ENCODE measurements around the gene PSMD13.

DNA sequence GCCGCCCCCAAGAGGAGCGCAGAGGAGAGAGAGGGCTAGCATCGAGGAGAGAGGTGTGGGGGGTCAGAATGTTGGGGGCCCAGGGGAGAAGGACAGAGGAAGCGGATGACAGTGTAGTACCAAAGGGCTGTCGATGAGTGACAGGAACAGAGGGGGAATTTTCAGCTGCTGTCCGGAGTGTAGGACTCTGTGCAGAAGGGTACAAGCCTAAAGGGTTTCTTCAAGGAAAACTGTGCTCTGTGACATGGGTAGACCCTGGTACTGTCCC lies 36.1 kb downstream of the PSMD13 start:
- TF ChIP-seq, protein P1, sequence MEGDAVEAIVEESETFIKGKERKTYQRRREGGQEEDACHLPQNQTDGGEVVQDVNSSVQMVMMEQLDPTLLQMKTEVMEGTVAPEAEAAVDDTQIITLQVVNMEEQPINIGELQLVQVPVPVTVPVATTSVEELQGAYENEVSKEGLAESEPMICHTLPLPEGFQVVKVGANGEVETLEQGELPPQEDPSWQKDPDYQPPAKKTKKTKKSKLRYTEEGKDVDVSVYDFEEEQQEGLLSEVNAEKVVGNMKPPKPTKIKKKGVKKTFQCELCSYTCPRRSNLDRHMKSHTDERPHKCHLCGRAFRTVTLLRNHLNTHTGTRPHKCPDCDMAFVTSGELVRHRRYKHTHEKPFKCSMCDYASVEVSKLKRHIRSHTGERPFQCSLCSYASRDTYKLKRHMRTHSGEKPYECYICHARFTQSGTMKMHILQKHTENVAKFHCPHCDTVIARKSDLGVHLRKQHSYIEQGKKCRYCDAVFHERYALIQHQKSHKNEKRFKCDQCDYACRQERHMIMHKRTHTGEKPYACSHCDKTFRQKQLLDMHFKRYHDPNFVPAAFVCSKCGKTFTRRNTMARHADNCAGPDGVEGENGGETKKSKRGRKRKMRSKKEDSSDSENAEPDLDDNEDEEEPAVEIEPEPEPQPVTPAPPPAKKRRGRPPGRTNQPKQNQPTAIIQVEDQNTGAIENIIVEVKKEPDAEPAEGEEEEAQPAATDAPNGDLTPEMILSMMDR (IDR thresholded peaks at IDR 0.05; ENCODE audit: insufficient read depth, low read length, poor library complexity, severe bottlenecking) = no peak
- no peak for TF ChIP-seq EZH2phosphoT487 (conservative IDR thresholded peaks at IDR 0.05; ENCODE audit: low read length)
